PC-9 (cell line): Measurements from ENCODE around the gene RPL35. TPM values are rescaled to one million over a fixed set of nuclear protein-coding genes. Genes with fewer than 3 reads are reported as not detected.

Experiments
- BruUV-seq: library from RNA; stranded (reverse); fragments of 400-500 nt; replicated peaks from 2 replicates; lab custom pipeline; 2021; lab: Mats Ljungman, UMichigan
- CTCF ChIA-PET: fragments of 300-600 bp; sonication (Branson Sonifier 250); formaldehyde crosslinking; loops from one replicate; lab custom pipeline; 2022; ENCODE audit warnings: antibody characterized with exemption; lab: Charles Lee
- POLR2A ChIA-PET: fragments of 300-600 bp; sonication (Branson Sonifier 250); formaldehyde crosslinking; loops from one replicate; lab custom pipeline; 2022; ENCODE audit warnings: antibody characterized with exemption; ENCODE audit not compliant: unreplicated experiment; lab: Charles Lee
- DNase-seq, 2 experiments: peaks; one replicate each; pipeline versions ENCODE4 v3.0.0 to v3.0.0-alpha.2; 2015 to 2022; ENCODE audit warnings: mixed read lengths in 1 of 2
- H2AFZ ChIP-seq: fragments of 200-600 bp; sonication (generic); 2 replicates; pipeline ENCODE4 v1.8.1; 2017; ENCODE audit warnings: antibody characterized with exemption
- H3F3A ChIP-seq: fragments of 200-600 bp; sonication (generic); 2 replicates; pipeline ENCODE4 v1.8.1; 2017; ENCODE audit warnings: antibody characterized with exemption, mild to moderate bottlenecking, low read depth; ENCODE audit not compliant: insufficient read depth
- H3K27ac ChIP-seq: fragments of 200-600 bp; sonication (generic); 2 replicates; pipeline ENCODE4 v1.6.1; 2016; ENCODE audit warnings: mixed run types
- H3K27me3 ChIP-seq: fragments of 200-600 bp; sonication (generic); 2 replicates; pipeline ENCODE4 v1.6.1; 2016; ENCODE audit warnings: low read depth, mixed run types; ENCODE audit not compliant: insufficient read depth
- H3K36me3 ChIP-seq: fragments of 200-600 bp; sonication (generic); 2 replicates; pipeline ENCODE4 v1.6.1; 2016; ENCODE audit warnings: low read depth, mixed run types
- H3K4me1 ChIP-seq: fragments of 200-600 bp; sonication (generic); replicated peaks from 2 replicates; pipeline ENCODE4 v1.6.1; 2016; ENCODE audit warnings: mixed run types; ENCODE audit not compliant: insufficient read depth
- H3K4me2 ChIP-seq: fragments of 200-600 bp; sonication (generic); 2 replicates; pipeline ENCODE4 v1.6.1; 2017; ENCODE audit warnings: mixed run types
- H3K4me3 ChIP-seq: fragments of 200-600 bp; sonication (generic); 2 replicates; pipeline ENCODE4 v1.6.1; 2016; ENCODE audit warnings: mixed run types
- H3K79me2 ChIP-seq: fragments of 200-600 bp; sonication (generic); 2 replicates; pipeline ENCODE4 v1.6.1; 2017; ENCODE audit warnings: low read depth, mixed run types
- H3K9me2 ChIP-seq: fragments of 200-600 bp; sonication (generic); 2 replicates; pipeline ENCODE4 v1.8.1; 2017; ENCODE audit warnings: mild to moderate bottlenecking; ENCODE audit not compliant: insufficient read depth
- H3K9me3 ChIP-seq: fragments of 200-600 bp; sonication (generic); 2 replicates; pipeline ENCODE4 v1.8.1; 2016; ENCODE audit warnings: low read depth; ENCODE audit not compliant: insufficient read depth
- H4K20me1 ChIP-seq: fragments of 200-600 bp; sonication (generic); 2 replicates; pipeline ENCODE4 v1.8.1; 2017; ENCODE audit not compliant: insufficient read depth
- EZH2 ChIP-seq: fragments of 200-600 bp; sonication (generic); IDR thresholded peaks from 2 replicates; pipeline ENCODE4 v1.8.0; 2017; ENCODE audit warnings: antibody characterized with exemption, low read depth
- intact Hi-C: fragments of 100-400 bp; cut with micrococcal nuclease; formaldehyde crosslinking; loops from one replicate; pipeline ENCODE4 v1.10.0; 2022; ENCODE audit not compliant: unreplicated experiment
- total RNA-seq: library from RNA; stranded (reverse); gene quantifications from 2 replicates; pipeline ENCODE4 v1.2.3, GENCODE V29; 2021
- TF ChIP-seq, protein P1 (sequence below): fragments of 200-600 bp; sonication (generic); conservative IDR thresholded peaks from 2 replicates; pipeline ENCODE4 v1.6.1; 2017; ENCODE audit warnings: mixed run types, antibody characterized with exemption, mild to moderate bottlenecking, moderate library complexity

RPL35 gene
- total RNA-seq, 1 experiment from 2014 or later: 2,125 TPM

DNA sequence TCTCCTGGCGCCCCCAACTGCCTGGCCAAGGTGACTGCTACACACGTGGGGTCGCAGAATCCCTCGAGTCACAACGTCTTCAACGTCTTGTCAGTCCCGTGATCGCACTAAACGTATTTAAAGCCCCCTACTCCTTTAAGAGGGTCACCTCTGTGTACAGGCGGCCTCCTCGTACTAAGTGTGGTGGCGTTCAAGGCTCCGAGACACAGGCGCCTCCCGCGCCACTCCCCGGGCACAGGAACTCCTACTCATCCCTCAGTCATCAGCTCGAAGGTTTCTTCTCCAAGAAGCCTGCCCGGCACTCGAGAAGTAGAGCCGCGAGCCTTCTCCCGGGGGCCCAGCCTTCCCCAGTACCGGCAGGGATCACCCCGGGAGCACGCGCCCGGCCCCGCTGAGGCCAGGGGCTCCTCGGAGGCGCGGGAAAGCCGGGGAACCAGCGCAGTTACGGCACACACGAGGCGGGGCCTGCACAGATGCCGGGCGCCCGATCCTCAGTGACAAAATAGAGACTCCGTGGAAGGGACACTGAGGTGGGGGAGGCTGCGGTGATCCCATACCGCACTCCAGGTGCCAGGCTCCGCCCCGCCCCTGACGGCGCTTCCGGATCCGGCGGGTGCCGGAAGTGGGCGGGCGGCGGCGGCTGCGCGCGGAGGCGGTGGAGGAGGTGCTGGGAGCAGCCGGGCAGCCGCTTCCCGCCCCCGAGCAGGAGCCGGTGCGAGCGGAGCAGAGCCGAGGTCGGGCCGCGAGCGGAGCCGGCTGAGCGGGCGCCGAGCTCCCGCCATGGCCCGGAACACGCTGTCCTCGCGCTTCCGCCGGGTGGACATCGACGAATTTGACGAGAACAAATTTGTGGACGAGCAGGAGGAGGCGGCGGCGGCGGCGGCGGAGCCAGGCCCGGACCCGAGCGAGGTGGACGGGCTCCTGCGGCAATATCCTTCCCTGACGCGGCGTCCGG lies 7.0 kb upstream of the RPL35 start:
- peaks cover 19% of the 10 kb centered on the region for H4K20me1 ChIP-seq
- peak overlapping the region; percentile 93 for H2AFZ ChIP-seq
- CTCF ChIA-PET: no interaction called here
- H3K36me3 ChIP-seq: 0 out of 2 replicates have a peak, but pooled peaks cover 5% of the 10 kb centered on the region
- peaks cover 26% of the 10 kb centered on the region; the same call in 1 of the 2 replicates for H3K4me1 ChIP-seq
- H3K4me2 ChIP-seq: peak overlapping the region; percentile 95
- H3F3A ChIP-seq: peaks cover 31% of the 10 kb centered on the region
- BruUV-seq: TSS peak; percentile 94
- no peaks in the 10 kb centered on the region for H3K9me3 ChIP-seq
- peak; percentile 67 to 93 for DNase-seq
- peak overlapping the region; percentile 100 for H3K4me3 ChIP-seq
- no peaks in the 10 kb centered on the region for H3K9me2 ChIP-seq
- TF ChIP-seq, protein P1, sequence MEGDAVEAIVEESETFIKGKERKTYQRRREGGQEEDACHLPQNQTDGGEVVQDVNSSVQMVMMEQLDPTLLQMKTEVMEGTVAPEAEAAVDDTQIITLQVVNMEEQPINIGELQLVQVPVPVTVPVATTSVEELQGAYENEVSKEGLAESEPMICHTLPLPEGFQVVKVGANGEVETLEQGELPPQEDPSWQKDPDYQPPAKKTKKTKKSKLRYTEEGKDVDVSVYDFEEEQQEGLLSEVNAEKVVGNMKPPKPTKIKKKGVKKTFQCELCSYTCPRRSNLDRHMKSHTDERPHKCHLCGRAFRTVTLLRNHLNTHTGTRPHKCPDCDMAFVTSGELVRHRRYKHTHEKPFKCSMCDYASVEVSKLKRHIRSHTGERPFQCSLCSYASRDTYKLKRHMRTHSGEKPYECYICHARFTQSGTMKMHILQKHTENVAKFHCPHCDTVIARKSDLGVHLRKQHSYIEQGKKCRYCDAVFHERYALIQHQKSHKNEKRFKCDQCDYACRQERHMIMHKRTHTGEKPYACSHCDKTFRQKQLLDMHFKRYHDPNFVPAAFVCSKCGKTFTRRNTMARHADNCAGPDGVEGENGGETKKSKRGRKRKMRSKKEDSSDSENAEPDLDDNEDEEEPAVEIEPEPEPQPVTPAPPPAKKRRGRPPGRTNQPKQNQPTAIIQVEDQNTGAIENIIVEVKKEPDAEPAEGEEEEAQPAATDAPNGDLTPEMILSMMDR: peak; percentile 54; the same call in 1 of the 2 replicates
- TF ChIP-seq EZH2: no peak
- intact Hi-C loops: no loop called here
- H3K27me3 ChIP-seq: no peaks in the 10 kb centered on the region
- POLR2A ChIA-PET: no interaction called here
- peak overlapping the region; percentile 97 for H3K27ac ChIP-seq
- peaks cover 71% of the 10 kb centered on the region for H3K79me2 ChIP-seq

DNA sequence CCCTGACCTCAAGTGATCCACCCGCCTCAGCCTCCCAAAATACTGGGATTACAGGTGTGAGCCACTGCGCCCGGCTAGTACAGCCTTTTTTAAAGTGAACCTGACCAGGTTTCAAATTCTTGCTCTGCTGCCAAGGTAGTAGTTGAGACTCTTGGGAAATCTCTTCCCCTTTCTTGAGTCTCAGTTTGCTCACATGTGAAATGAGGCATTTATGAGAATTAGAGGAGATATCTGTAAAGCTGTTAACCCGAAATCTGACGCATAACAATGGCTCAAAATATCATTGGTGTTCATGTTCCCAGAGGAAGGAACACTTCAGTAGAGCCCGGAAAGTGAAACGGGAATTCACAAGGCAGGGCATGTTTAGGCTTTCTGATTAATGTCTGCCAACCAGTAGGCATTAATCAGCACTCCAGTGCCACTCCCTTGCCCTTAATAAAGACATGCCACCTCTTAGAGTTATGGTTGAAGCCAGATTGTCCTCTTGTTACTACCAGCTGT lies 1.7 kb upstream of the RPL35 start:
- Histone ChIP-seq H3K27me3 (no peaks in the 10 kb centered on the region), H3K4me2 (peak overlapping the region; percentile 97), H2AFZ (no peak overlapping the region), H4K20me1 (peaks cover 28% of the 10 kb centered on the region), H3K4me1 (peaks cover 44% of the 10 kb centered on the region), H3K4me3 (peak overlapping the region; percentile 18; the same call in 1 of the 2 replicates), H3K27ac (peak overlapping the region; percentile 39), H3K79me2 (peaks cover 52% of the 10 kb centered on the region), H3K9me2 (no peaks in the 10 kb centered on the region), H3F3A (peaks cover 71% of the 10 kb centered on the region), H3K36me3 (peaks cover 31% of the 10 kb centered on the region), H3K9me3 (no peaks in the 10 kb centered on the region)
- CTCF ChIA-PET: interaction anchor here (0.7 to 1.8 kb wide), 2 partner anchors 11 to 85 kb away, joined by 4 to 7 read pairs; partner anchors contain the start of gene WDR38
- BruUV-seq: no TSS peak
- intact Hi-C loops: loop anchor here (5.0 kb wide), 1 partner anchor 206 kb away; no protein-coding TSS in a partner anchor
- TF ChIP-seq EZH2: no peak
- TF ChIP-seq, protein P1: no peak
- DNase-seq: peak in 1 of 2 experiments; percentile 48
- POLR2A ChIA-PET: no interaction called here

DNA sequence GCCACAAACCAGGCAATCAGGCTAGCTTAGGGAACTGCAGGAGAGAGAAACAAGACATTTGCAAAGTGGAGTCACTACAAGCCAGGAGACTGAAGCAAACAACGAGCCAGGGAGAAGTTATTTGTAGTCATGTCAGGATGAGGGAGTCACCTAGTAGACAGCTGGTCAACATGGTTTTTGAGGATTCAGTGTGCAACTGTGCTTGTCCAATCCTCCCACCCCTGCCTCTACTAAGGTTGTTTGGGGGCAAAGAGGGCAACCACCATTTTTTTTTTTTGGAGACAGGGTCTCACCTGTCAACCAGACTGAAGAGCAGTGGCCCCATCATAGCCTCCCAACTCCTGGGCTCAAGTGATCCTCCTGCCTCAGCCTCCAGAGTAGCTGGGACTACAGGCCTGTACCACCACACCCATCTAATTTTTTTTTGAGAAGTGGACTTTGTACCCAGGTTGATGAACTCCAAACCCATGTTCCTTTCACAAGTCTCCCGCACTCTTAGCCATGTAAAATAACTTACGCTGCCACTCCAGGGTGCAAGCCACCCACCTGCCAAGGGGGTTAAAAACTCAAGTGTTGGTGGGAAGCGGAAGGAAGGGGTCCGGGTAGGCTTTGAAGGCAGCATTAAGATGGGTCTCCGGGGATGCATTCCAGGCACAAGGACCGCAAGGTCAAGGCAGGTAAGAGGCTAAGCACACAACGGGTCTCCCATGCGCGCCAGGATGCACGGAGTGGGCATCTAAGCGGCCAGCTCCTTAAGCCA lies 995 bp downstream of the RPL35 start:
- H3K9me3 ChIP-seq: no peaks in the 10 kb centered on the region
- H3K9me2 ChIP-seq: no peaks in the 10 kb centered on the region
- peaks cover 53% of the 10 kb centered on the region for H4K20me1 ChIP-seq
- H3K36me3 ChIP-seq: peaks cover 35% of the 10 kb centered on the region
- no peak for DNase-seq
- peak overlapping the region; percentile 97 for H3K4me3 ChIP-seq
- H3K4me1 ChIP-seq: peaks cover 44% of the 10 kb centered on the region
- BruUV-seq: TSS peak; percentile 39
- peak overlapping the region; percentile 97 for H3K4me2 ChIP-seq
- no peaks in the 10 kb centered on the region for H3K27me3 ChIP-seq
- ChIA-PET CTCF (interaction anchor here (0.7 to 0.8 kb wide), 4 partner anchors 8 to 516 kb away, joined by 3 to 13 read pairs (median 4); no protein-coding TSS in a partner anchor), POLR2A (interaction anchor here (0.5 to 0.7 kb wide), 2 partner anchors 65 to 206 kb away, joined by 5 to 13 read pairs; no protein-coding TSS in a partner anchor)
- peaks cover 34% of the 10 kb centered on the region for H3K79me2 ChIP-seq
- intact Hi-C loops: loop anchor here (5.0 kb wide), 1 partner anchor 203 kb away; no protein-coding TSS in a partner anchor
- TF ChIP-seq, protein P1: no peak
- TF ChIP-seq EZH2: no peak
- H3K27ac ChIP-seq: peak overlapping the region; percentile 93
- H3F3A ChIP-seq: peaks cover 80% of the 10 kb centered on the region
- no peak overlapping the region for H2AFZ ChIP-seq
